ENCODE measurements around the gene PUM2. TPM values are rescaled to one million over a fixed set of nuclear protein-coding genes. Genes with fewer than 3 reads are reported as not detected.

Gene PUM2
- total RNA-seq, 1 donor from 2014 or later, result 76.6 TPM

GRCh38 chr2:20232837-20233207 lies 117.8 kb downstream of the PUM2 start:
- TF ChIP-seq, protein P1, sequence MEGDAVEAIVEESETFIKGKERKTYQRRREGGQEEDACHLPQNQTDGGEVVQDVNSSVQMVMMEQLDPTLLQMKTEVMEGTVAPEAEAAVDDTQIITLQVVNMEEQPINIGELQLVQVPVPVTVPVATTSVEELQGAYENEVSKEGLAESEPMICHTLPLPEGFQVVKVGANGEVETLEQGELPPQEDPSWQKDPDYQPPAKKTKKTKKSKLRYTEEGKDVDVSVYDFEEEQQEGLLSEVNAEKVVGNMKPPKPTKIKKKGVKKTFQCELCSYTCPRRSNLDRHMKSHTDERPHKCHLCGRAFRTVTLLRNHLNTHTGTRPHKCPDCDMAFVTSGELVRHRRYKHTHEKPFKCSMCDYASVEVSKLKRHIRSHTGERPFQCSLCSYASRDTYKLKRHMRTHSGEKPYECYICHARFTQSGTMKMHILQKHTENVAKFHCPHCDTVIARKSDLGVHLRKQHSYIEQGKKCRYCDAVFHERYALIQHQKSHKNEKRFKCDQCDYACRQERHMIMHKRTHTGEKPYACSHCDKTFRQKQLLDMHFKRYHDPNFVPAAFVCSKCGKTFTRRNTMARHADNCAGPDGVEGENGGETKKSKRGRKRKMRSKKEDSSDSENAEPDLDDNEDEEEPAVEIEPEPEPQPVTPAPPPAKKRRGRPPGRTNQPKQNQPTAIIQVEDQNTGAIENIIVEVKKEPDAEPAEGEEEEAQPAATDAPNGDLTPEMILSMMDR (IDR thresholded peaks at IDR 0.05), result no peak
- no peak for TF ChIP-seq POLR2A (IDR thresholded peaks at IDR 0.05)
- Histone ChIP-seq H3K4me1 (no peaks in the 10 kb centered on the region), H3K27ac (no peak overlapping the region), H3K4me3 (no peak overlapping the region), H3K36me3 (no peaks in the 10 kb centered on the region), H3K27me3 (no peaks in the 10 kb centered on the region), H3K9me3 (no peaks in the 10 kb centered on the region)
- intact Hi-C loops (cut with DNase I), result no loop called here
- peak in 1 of 2 donors; percentile 93 for DNase-seq (ENCODE audit: extremely low spot score in 2 of 2)

GRCh38 chr2:20231598-20232026 lies 119.0 kb downstream of the PUM2 start:
- Histone ChIP-seq H3K4me1 (no peaks in the 10 kb centered on the region), H3K27me3 (no peaks in the 10 kb centered on the region), H3K27ac (no peak overlapping the region), H3K36me3 (no peaks in the 10 kb centered on the region), H3K4me3 (no peak overlapping the region), H3K9me3 (no peaks in the 10 kb centered on the region)
- DNase-seq (ENCODE audit: extremely low spot score in 2 of 2), result peak in 1 of 2 donors; percentile 96
- TF ChIP-seq, protein P1 (IDR thresholded peaks at IDR 0.05), result no peak
- peak; percentile 8 to 52 for TF ChIP-seq POLR2AphosphoS5 (IDR thresholded peaks at IDR 0.05; ENCODE audit: insufficient read depth in 1 of 2, low read depth in 1 of 2)
- intact Hi-C loops (cut with DNase I), result no loop called here

- Histone ChIP-seq H3K27ac (no peak overlapping the region), H3K27me3 (no peaks in the 10 kb centered on the region), H3K9me3 (no peaks in the 10 kb centered on the region), H3K4me1 (no peaks in the 10 kb centered on the region), H3K36me3 (no peaks in the 10 kb centered on the region), H3K4me3 (no peak overlapping the region)
- peak in 1 of 2 donors; percentile 81 for DNase-seq (ENCODE audit: extremely low spot score in 2 of 2)
- intact Hi-C loops (cut with DNase I), result no loop called here
- no peak for TF ChIP-seq POLR2A (IDR thresholded peaks at IDR 0.05)
- TF ChIP-seq, protein P1 (IDR thresholded peaks at IDR 0.05), result no peak
- TF ChIP-seq POLR2AphosphoS5 (IDR thresholded peaks at IDR 0.05; ENCODE audit: insufficient read depth in 1 of 2, low read depth in 1 of 2), result no peak
These were observed 119.5 kb downstream of the PUM2 start for GRCh38 chr2:20231159-20231558.

DNA sequence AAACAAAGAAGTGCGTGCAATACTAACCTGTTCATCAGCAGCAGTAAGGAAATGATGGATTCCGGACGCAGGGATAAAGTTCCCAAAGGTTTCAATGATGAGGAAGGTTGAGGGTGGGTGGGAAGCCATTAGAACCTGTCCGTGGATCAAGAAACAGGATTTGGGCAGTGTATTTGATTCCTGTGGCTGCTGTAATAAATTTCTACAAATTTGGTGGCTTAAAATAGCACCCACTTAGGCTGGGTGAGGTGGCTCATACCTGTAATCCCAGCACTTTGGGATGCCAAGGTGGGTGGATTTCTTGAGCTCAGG lies 120.6 kb downstream of the PUM2 start:
- intact Hi-C loops (cut with DNase I), result no loop called here

DNA sequence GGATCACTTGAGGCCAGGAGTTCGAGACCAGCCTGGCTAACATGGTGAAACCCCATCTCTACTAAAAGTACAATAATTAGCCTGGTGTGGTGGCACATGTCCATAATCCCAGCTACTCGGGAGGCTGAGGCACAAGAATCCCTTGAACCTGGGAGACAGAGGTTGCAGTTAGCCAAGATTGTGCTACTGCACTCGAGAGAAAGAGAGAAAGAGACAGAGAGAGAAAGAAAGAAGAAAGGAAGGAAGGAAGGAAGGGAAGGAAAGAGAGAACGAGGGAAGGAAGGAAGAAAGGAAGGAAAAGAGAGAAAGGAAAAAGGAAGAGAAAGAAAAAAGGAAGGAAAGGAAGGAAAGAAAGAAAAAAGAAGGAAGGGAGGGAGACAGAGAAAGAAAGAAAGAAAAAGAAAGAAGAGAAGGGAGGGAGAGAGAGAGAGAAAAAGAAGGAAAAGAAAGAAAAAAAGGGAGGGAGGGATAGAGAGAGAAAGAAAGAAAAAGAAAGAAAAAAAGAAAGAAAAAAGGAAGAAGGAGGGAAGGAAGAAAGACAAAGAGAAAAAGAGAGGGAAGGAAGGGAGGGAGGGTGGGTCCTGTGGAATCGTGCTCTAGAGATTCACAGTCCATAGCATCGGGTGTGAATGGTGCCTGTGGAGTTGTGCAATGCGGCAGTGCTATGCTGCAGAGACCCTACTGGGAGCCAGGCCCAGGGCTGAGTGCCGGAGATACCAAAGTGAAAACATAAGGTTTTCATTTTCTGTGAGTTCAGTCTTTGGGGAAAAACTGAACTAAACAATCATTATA lies 121.1 kb downstream of the PUM2 start:
- H3K4me3 ChIP-seq, result no peak overlapping the region
- no peak overlapping the region for H3K27ac ChIP-seq
- H3K9me3 ChIP-seq, result no peaks in the 10 kb centered on the region
- DNase-seq (ENCODE audit: extremely low spot score in 2 of 2), result peak; percentile 5 to 22
- no peaks in the 10 kb centered on the region for H3K27me3 ChIP-seq
- no peak for TF ChIP-seq POLR2AphosphoS5 (IDR thresholded peaks at IDR 0.05; ENCODE audit: insufficient read depth in 1 of 2, low read depth in 1 of 2)
- TF ChIP-seq, protein P1 (IDR thresholded peaks at IDR 0.05), result no peak
- TF ChIP-seq POLR2A (IDR thresholded peaks at IDR 0.05), result no peak
- H3K4me1 ChIP-seq, result peaks cover 10% of the 10 kb centered on the region
- intact Hi-C loops (cut with DNase I), result no loop called here
- no peaks in the 10 kb centered on the region for H3K36me3 ChIP-seq

More for the DNA sequence above, 120.6 kb downstream of the PUM2 start:
- H3K27ac ChIP-seq, result no peak overlapping the region
- no peaks in the 10 kb centered on the region for H3K9me3 ChIP-seq
- H3K27me3 ChIP-seq, result no peaks in the 10 kb centered on the region
- no peaks in the 10 kb centered on the region for H3K36me3 ChIP-seq
- DNase-seq (ENCODE audit: extremely low spot score in 2 of 2), result peak in 1 of 2 donors; percentile 14
- TF ChIP-seq POLR2AphosphoS5 (IDR thresholded peaks at IDR 0.05; ENCODE audit: insufficient read depth in 1 of 2, low read depth in 1 of 2) (no peak), POLR2A (IDR thresholded peaks at IDR 0.05) (no peak)
- TF ChIP-seq, protein P1 (IDR thresholded peaks at IDR 0.05), result no peak
- H3K4me3 ChIP-seq, result no peak overlapping the region
- H3K4me1 ChIP-seq, result peaks cover 10% of the 10 kb centered on the region

All from vagina (tissue), 2 donors.